ENCODE data around the gene MRAP2. TPM values are rescaled to one million over a fixed set of nuclear protein-coding genes. Genes with fewer than 3 reads are reported as not detected.
"Not testable (repeated sequence)": the region's sequence is repeated elsewhere in the genome, so short reads cannot be mapped to it uniquely, and the experiment has no call there.

The MRAP2 gene
- polyA plus RNA-seq, 1 experiment: 0.16 TPM

- POLR2A ChIA-PET: no interaction called here
- DNase-seq (ENCODE audit: low read depth): no peak
- H3K27me3 ChIP-seq (ENCODE audit: control insufficient read depth, insufficient read depth, low read length): no peaks in the 10 kb centered on the region; the same call in 1 of the 2 replicates
- CTCF ChIA-PET: no interaction called here
- H3K4me3 ChIP-seq (ENCODE audit: low read depth, low read length): no peak overlapping the region
- TF ChIP-seq CTCF (IDR thresholded peaks at IDR 0.05; ENCODE audit: insufficient read depth, low read depth, low read length): no peak
- no peaks in the 10 kb centered on the region for H3K36me3 ChIP-seq (ENCODE audit: control insufficient read depth, insufficient read depth, low read length)
These were observed 73.9 kb downstream of the MRAP2 start for GRCh38 chr6:84107495-84107894.

GRCh38 chr6:84111351-84111750 lies 77.8 kb downstream of the MRAP2 start:
- H3K36me3 ChIP-seq (ENCODE audit: control insufficient read depth, insufficient read depth, low read length); H3K27me3 ChIP-seq (ENCODE audit: control insufficient read depth, insufficient read depth, low read length); POLR2A ChIA-PET; H3K4me3 ChIP-seq (ENCODE audit: low read depth, low read length); DNase-seq (ENCODE audit: low read depth); CTCF ChIA-PET: not testable (repeated sequence)

GRCh38 chr6:84114933-84115594 lies 81.5 kb downstream of the MRAP2 start:
- DNase-seq (ENCODE audit: low read depth): not testable (repeated sequence)

GRCh38 chr6:84118191-84118590 lies 84.6 kb downstream of the MRAP2 start:
- H3K36me3 ChIP-seq (ENCODE audit: control insufficient read depth, insufficient read depth, low read length): no peaks in the 10 kb centered on the region
- no peak overlapping the region for H3K4me3 ChIP-seq (ENCODE audit: low read depth, low read length)
- ChIA-PET POLR2A (no interaction called here), CTCF (no interaction called here)
- no peaks in the 10 kb centered on the region for H3K27me3 ChIP-seq (ENCODE audit: control insufficient read depth, insufficient read depth, low read length)
- DNase-seq (ENCODE audit: low read depth): no peak
- no peak for TF ChIP-seq CTCF (IDR thresholded peaks at IDR 0.05; ENCODE audit: insufficient read depth, low read depth, low read length)

More at GRCh38 chr6:84114933-84115594, 81.5 kb downstream of the MRAP2 start:
- H3K27me3 ChIP-seq (ENCODE audit: control insufficient read depth, insufficient read depth, low read length); H3K4me3 ChIP-seq (ENCODE audit: low read depth, low read length); POLR2A ChIA-PET; H3K36me3 ChIP-seq (ENCODE audit: control insufficient read depth, insufficient read depth, low read length); CTCF ChIA-PET: not testable (repeated sequence)

- Histone ChIP-seq H3K36me3 (ENCODE audit: control insufficient read depth, insufficient read depth, low read length) (no peaks in the 10 kb centered on the region), H3K4me3 (ENCODE audit: low read depth, low read length) (no peak overlapping the region), H3K27me3 (ENCODE audit: control insufficient read depth, insufficient read depth, low read length) (no peaks in the 10 kb centered on the region)
- POLR2A ChIA-PET: no interaction called here
- CTCF ChIA-PET: no interaction called here
- DNase-seq (ENCODE audit: low read depth): no peak
- TF ChIP-seq CTCF (IDR thresholded peaks at IDR 0.05; ENCODE audit: insufficient read depth, low read depth, low read length): no peak
These were observed 85.7 kb downstream of the MRAP2 start for GRCh38 chr6:84119277-84119676.

GRCh38 chr6:84123186-84123585 lies 89.6 kb downstream of the MRAP2 start:
- Histone ChIP-seq H3K36me3 (ENCODE audit: control insufficient read depth, insufficient read depth, low read length) (no peaks in the 10 kb centered on the region), H3K27me3 (ENCODE audit: control insufficient read depth, insufficient read depth, low read length) (no peaks in the 10 kb centered on the region), H3K4me3 (ENCODE audit: low read depth, low read length) (no peak overlapping the region)
- ChIA-PET CTCF (no interaction called here), POLR2A (no interaction called here)
- no peak for DNase-seq (ENCODE audit: low read depth)
- TF ChIP-seq CTCF (IDR thresholded peaks at IDR 0.05; ENCODE audit: insufficient read depth, low read depth, low read length): no peak

GRCh38 chr6:84129588-84129987 lies 96.0 kb downstream of the MRAP2 start:
- DNase-seq (ENCODE audit: low read depth); CTCF ChIA-PET; H3K36me3 ChIP-seq (ENCODE audit: control insufficient read depth, insufficient read depth, low read length); H3K27me3 ChIP-seq (ENCODE audit: control insufficient read depth, insufficient read depth, low read length); H3K4me3 ChIP-seq (ENCODE audit: low read depth, low read length); POLR2A ChIA-PET: not testable (repeated sequence)

- H3K27me3 ChIP-seq (ENCODE audit: control insufficient read depth, insufficient read depth, low read length); H3K36me3 ChIP-seq (ENCODE audit: control insufficient read depth, insufficient read depth, low read length); DNase-seq (ENCODE audit: low read depth); H3K4me3 ChIP-seq (ENCODE audit: low read depth, low read length); POLR2A ChIA-PET: not testable (repeated sequence)
- CTCF ChIA-PET: interaction anchor here (0.6 kb wide), 1 partner anchor 87 kb away, joined by 3 read pairs; no protein-coding TSS in a partner anchor
These were observed 99.8 kb downstream of the MRAP2 start for GRCh38 chr6:84133385-84133784.
